Measurements from ENCODE around the gene SPRED2.

DNA sequence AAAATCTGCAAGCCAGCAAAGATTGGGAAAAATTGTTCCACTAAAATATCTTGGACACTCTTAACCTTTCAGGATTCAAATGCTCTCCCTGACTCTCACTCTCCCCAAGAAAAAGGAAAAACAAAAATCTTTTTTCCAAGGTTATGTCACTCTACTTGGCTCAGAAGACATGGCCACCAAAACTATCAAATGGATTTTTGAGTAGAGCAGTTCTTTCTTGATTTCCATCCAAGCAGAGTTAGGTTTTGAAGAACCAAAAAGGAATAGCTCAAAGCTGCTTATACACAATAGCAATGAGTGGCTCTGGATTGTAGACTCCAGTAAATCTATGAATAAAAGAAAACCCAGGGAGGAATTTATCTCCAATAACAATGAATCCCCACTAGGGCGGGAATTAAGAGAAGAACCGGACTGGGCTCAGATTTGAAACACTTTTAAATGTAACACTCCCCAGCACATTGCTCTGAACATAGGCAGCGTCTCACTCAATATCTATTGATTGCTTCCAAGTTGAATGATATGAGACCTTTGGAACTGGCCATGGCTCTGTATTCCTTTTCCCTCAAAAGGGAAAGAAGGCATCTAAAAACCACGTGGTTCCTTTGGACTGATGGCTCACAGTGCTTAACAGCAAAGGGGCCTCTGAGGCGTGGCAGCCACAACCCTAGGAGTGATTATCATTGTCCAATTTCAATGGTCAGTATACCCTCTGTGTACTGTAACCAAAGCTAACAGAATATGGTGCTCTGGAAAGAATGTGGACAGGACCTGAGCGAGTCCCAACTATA, 68.3 kb downstream of the SPRED2 start:
- no peak for TF ChIP-seq EZH2 (IDR thresholded peaks at IDR 0.05)
- no peak for TF ChIP-seq POLR2AphosphoS5 (IDR thresholded peaks at IDR 0.05; ENCODE audit: borderline replicate concordance, low read depth, low read length)
- no peak for TF ChIP-seq FOXP2 (optimal IDR thresholded peaks at IDR 0.05; ENCODE audit: control extremely low read depth, extremely low read length, insufficient read depth)
